GM12878 (cell line): ENCODE measurements around the gene LHFPL2. TPM values are rescaled to one million over a fixed set of nuclear protein-coding genes. Genes with fewer than 3 reads are reported as not detected.

Experiments used
- ATAC-seq: fragments of 200-7000 bp; cut with Tn5 transposase; 3 replicates; pipeline ENCODE4 v1.9.1; 2020; ENCODE audit warnings: mild to moderate bottlenecking, moderate library complexity
- BruUV-seq: library from RNA; stranded (reverse); fragments of 400-500 nt; replicated peaks from 2 replicates; lab custom pipeline; 2021; lab: Mats Ljungman, UMichigan
- CTCF ChIA-PET: fragments of 300-600 bp; sonication (Branson Sonifier 250); formaldehyde crosslinking; extraction: SDS; loops from one replicate; lab custom pipeline; 2021; ENCODE audit warnings: inconsistent platforms; lab: Yijun Ruan, JAX
- POLR2A ChIA-PET: fragments of 350-600 bp; formaldehyde crosslinking; extraction: SDS; loops from one replicate; lab custom pipeline; 2021; ENCODE audit warnings: inconsistent platforms; lab: Charles Lee
- RAD21 ChIA-PET: fragments of 300-600 bp; sonication (Branson Sonifier 250); formaldehyde crosslinking; loops from one replicate; lab custom pipeline; 2023; ENCODE audit warnings: antibody characterized with exemption; ENCODE audit not compliant: unreplicated experiment; lab: Charles Lee
- SMC1A ChIA-PET: fragments of 300-600 bp; sonication (Branson Sonifier 250); formaldehyde crosslinking; loops from one replicate; lab custom pipeline; 2023; ENCODE audit not compliant: unreplicated experiment, uncharacterized antibody; lab: Charles Lee
- DNase-seq: peaks from one replicate; pipeline ENCODE4 v3.0.0-alpha.2; 2011; ENCODE audit warnings: low read depth, low spot score
- FAIRE-seq: peaks from 3 replicates; lab custom pipeline; 2011; peaks lifted over from hg19 to GRCh38; lab: Jason Lieb, UNC
- H2AFZ ChIP-seq: 2 replicates; pipeline ENCODE4 v1.6.0; 2011; ENCODE audit warnings: low read depth, low read length, control low read depth; ENCODE audit not compliant: control insufficient read depth
- H3K27ac ChIP-seq: 2 replicates; pipeline ENCODE4 v1.5.1; 2011; ENCODE audit warnings: control low read depth; ENCODE audit not compliant: control insufficient read depth, insufficient read depth
- H3K27me3 ChIP-seq, 2 experiments: replicated peaks in 1 of 2; 2 replicates each; pipeline versions ENCODE4 v1.6.0 to v1.6.1; 2011; ENCODE audit warnings: low read length in 1 of 2; ENCODE audit not compliant: control insufficient read depth in 2 of 2, insufficient read depth in 2 of 2
- H3K36me3 ChIP-seq, 2 experiments: 2 replicates each; pipeline ENCODE4 v1.5.1; 2011; ENCODE audit warnings: low read length in 1 of 2; ENCODE audit not compliant: control insufficient read depth in 2 of 2, insufficient read depth in 2 of 2
- H3K4me1 ChIP-seq: 2 replicates; pipeline ENCODE4 v1.6.1; 2011; ENCODE audit warnings: mild to moderate bottlenecking, low read length, moderate library complexity, mixed read lengths; ENCODE audit not compliant: control insufficient read depth, insufficient read depth
- H3K4me2 ChIP-seq: 2 replicates; pipeline ENCODE4 v1.6.0; 2011; ENCODE audit warnings: control low read depth; ENCODE audit not compliant: control insufficient read depth, insufficient read depth
- H3K4me3 ChIP-seq: fragments of 200-600 bp; sonication (generic); 2 replicates; pipeline ENCODE4 v1.5.1; 2016
- H3K79me2 ChIP-seq: 2 replicates; pipeline ENCODE4 v1.6.0; 2011; ENCODE audit warnings: low read length; ENCODE audit not compliant: control insufficient read depth, insufficient read depth
- H3K9ac ChIP-seq: 2 replicates; pipeline ENCODE4 v1.8.0; 2011; ENCODE audit warnings: low read length, control low read depth, mixed read lengths; ENCODE audit not compliant: control insufficient read depth, insufficient read depth
- H3K9me3 ChIP-seq: replicated peaks from 3 replicates; pipeline ENCODE4 v1.5.1; 2011; ENCODE audit warnings: mild to moderate bottlenecking, low read length; ENCODE audit not compliant: control insufficient read depth, insufficient read depth
- H4K20me1 ChIP-seq: 2 replicates; pipeline ENCODE4 v1.6.0; 2011; ENCODE audit not compliant: control insufficient read depth, insufficient read depth
- ATF7 ChIP-seq: fragments of 450-650 bp; IDR thresholded peaks from 2 replicates; pipeline ENCODE4 v1.6.1; 2016; ENCODE audit warnings: low read depth, mild to moderate bottlenecking
- CHD4 ChIP-seq: fragments of 200-600 bp; sonication (generic); IDR thresholded peaks from 2 replicates; pipeline ENCODE4 v1.6.1; 2016; ENCODE audit warnings: mild to moderate bottlenecking
- CREM ChIP-seq: IDR thresholded peaks from 2 replicates; pipeline ENCODE4 v1.6.1; 2014; ENCODE audit warnings: antibody characterized with exemption, low read depth
- EGR1 ChIP-seq, 2 experiments: IDR thresholded peaks; 1 replicate in 1 of 2; 2 replicates in 1 of 2; pipeline ENCODE4 v1.6.1; 2011 to 2012; ENCODE audit warnings: low read depth in 2 of 2, low read length in 2 of 2, borderline replicate concordance in 1 of 2, mild to moderate bottlenecking in 1 of 2, moderate library complexity in 1 of 2
- EP300 ChIP-seq, 2 experiments: fragments of 150-350 bp in 1 of 2; IDR thresholded peaks; 2 replicates each; pipeline ENCODE4 v1.6.1; 2011 to 2012; ENCODE audit warnings: low read depth in 2 of 2, low read length in 2 of 2, borderline replicate concordance in 1 of 2, improper control_type of control experiment in 1 of 2, inconsistent platforms in 1 of 2; ENCODE audit not compliant: control insufficient read depth in 1 of 2
- HDAC6 ChIP-seq: fragments of 200-600 bp; sonication (generic); IDR thresholded peaks from one replicate; pipeline ENCODE4 v1.8.0; 2017; ENCODE audit warnings: antibody characterized with exemption; ENCODE audit not compliant: unreplicated experiment
- HDGF ChIP-seq: fragments of 450-650 bp; IDR thresholded peaks from 2 replicates; pipeline ENCODE4 v1.6.1; 2016; ENCODE audit warnings: antibody characterized with exemption
- JUND ChIP-seq: IDR thresholded peaks from 2 replicates; pipeline ENCODE4 v1.6.1; 2012; ENCODE audit warnings: low read depth, mild to moderate bottlenecking, low read length, improper control_type of control experiment, moderate library complexity
- MEF2A ChIP-seq: IDR thresholded peaks from 2 replicates; pipeline ENCODE4 v1.6.1; 2011; ENCODE audit warnings: low read depth, mild to moderate bottlenecking, low read length, moderate library complexity; ENCODE audit not compliant: insufficient read depth
- NFYB ChIP-seq: IDR thresholded peaks from 2 replicates; pipeline ENCODE4 v1.6.1; 2011; ENCODE audit warnings: low read depth, mild to moderate bottlenecking, low read length, improper control_type of control experiment, moderate library complexity; ENCODE audit not compliant: insufficient read depth
- POLR2AphosphoS2 ChIP-seq: IDR thresholded peaks from 2 replicates; pipeline ENCODE4 v1.6.1; 2011; ENCODE audit warnings: low read depth, mild to moderate bottlenecking, low read length, improper control_type of control experiment, moderate library complexity
- RBBP5 ChIP-seq: fragments of 200-600 bp; sonication (generic); conservative IDR thresholded peaks from 2 replicates; pipeline ENCODE4 v1.6.1; 2016
- RELA ChIP-seq: fragments of 450-650 bp; IDR thresholded peaks from 2 replicates; pipeline ENCODE4 v1.8.0; 2014; ENCODE audit warnings: borderline replicate concordance; ENCODE audit not compliant: partially characterized antibody
- SIN3A ChIP-seq: IDR thresholded peaks from 2 replicates; pipeline ENCODE4 v1.6.1; 2012; ENCODE audit warnings: low read depth, low read length, improper control_type of control experiment
- SREBF1 ChIP-seq: IDR thresholded peaks from 2 replicates; pipeline ENCODE4 v1.6.1; 2012; ENCODE audit warnings: mild to moderate bottlenecking, low read length
- SRF ChIP-seq, 2 experiments: IDR thresholded peaks; 2 replicates each; pipeline ENCODE4 v1.6.1; 2011; ENCODE audit warnings: low read depth in 2 of 2, low read length in 2 of 2, mild to moderate bottlenecking in 1 of 2, moderate library complexity in 1 of 2
- SUPT20H ChIP-seq: IDR thresholded peaks from 2 replicates; pipeline ENCODE4 v1.6.1; 2011; ENCODE audit warnings: low read depth, mild to moderate bottlenecking, low read length, moderate library complexity, borderline replicate concordance; ENCODE audit not compliant: control insufficient read depth
- WRNIP1 ChIP-seq: IDR thresholded peaks from 2 replicates; pipeline ENCODE4 v1.6.1; 2011; ENCODE audit warnings: low read depth, low read length, improper control_type of control experiment, borderline replicate concordance
- ZBTB11 ChIP-seq: fragments of 450-650 bp; formaldehyde crosslinking; IDR thresholded peaks from 2 replicates; pipeline ENCODE4 v1.5.0; 2022; ENCODE audit warnings: mild to moderate bottlenecking, missing genetic modification characterization
- ZSCAN29 ChIP-seq: fragments of 450-650 bp; IDR thresholded peaks from 2 replicates; pipeline ENCODE4 v1.6.1; 2017; ENCODE audit warnings: mild to moderate bottlenecking, moderate library complexity
- WGBS: methylation state at CpG from one replicate; pipeline ENCODE4 v1.1.6; 2016; ENCODE audit warnings: low lambda C conversion rate; ENCODE audit not compliant: insufficient replicate concordance, insufficient coverage; ENCODE audit errors: missing lambda C conversion rate; 5-methylcytosine and 5-hydroxymethylcytosine counted together
- in situ Hi-C: fragments of 300-500 bp; cut with MboI; formaldehyde crosslinking; loops from 9 replicates; pipeline ENCODE4 v1.14.3; 2018; ENCODE audit warnings: mixed read lengths
- intact Hi-C: fragments of 100-400 bp; cut with micrococcal nuclease; formaldehyde crosslinking; loops from one replicate; pipeline ENCODE4 v1.14.2; 2022; ENCODE audit not compliant: unreplicated experiment
- polyA plus RNA-seq, 11 experiments: library from polyadenylated mRNA; depleted of rRNA in 4 of 11; unstranded in 6 of 11; stranded (reverse) in 5 of 11; fragments of >200 nt; fragmentation: Nextera tagmentation in 4 of 11; fragmentation: Illumina TruSeq in 1 of 11; extraction: Ambion mirVana in 4 of 11; extraction: Trizol in 1 of 11; gene quantifications; 1 replicate in 1 of 11; 2 replicates in 10 of 11; pipeline versions ENCODE4 v1.2.1 to v1.2.3, GENCODE V29; 2011 to 2016; ENCODE audit warnings: inconsistent platforms in 2 of 11, missing spikeins in 2 of 11, low read depth in 1 of 11
- total RNA-seq, 4 experiments: library from RNA; depleted of rRNA in 3 of 4; stranded (reverse); fragments of >200 nt in 3 of 4; fragmentation: Illumina TruSeq in 1 of 4; extraction: Trizol in 1 of 4; gene quantifications; 2 replicates each; pipeline versions ENCODE4 v1.2.1 to v1.2.3, GENCODE V29; 2013 to 2021

LHFPL2 gene
- total and polyA plus RNA-seq, 10 of the 15 experiments (the other 5 are each of a cell fraction or from before 2014, with no cell fraction given): 4.1 to 21.8 (median 12.5) TPM

GRCh38 chr5:78644741-78645300 lies 3.8 kb downstream of the LHFPL2 start (continued):
- TF ChIP-seq RBBP5: no peak
- TF ChIP-seq CHD4: no peak
- TF ChIP-seq ZBTB11 (CRISPR knock-in tag): no peak
- no peak for TF ChIP-seq MEF2A
- no peak for TF ChIP-seq SIN3A
- no peak for TF ChIP-seq ZSCAN29

- FAIRE-seq: no peak
These were observed 4.4 kb downstream of the LHFPL2 start for GRCh38 chr5:78644129-78644528.

More at GRCh38 chr5:78644129-78644528, 4.4 kb downstream of the LHFPL2 start:
- H3K27me3 ChIP-seq: no peaks in the 10 kb centered on the region
- CTCF ChIA-PET: interaction anchor here (1.0 to 1.4 kb wide), 2 partner anchors 21 to 340 kb away, joined by 3 to 5 read pairs; no protein-coding TSS in a partner anchor
- H3K4me1 ChIP-seq: peaks cover 17% of the 10 kb centered on the region
- RAD21 ChIA-PET: interaction anchor here (1.0 to 1.9 kb wide), 5 partner anchors 51 to 116 kb away, joined by 3 to 4 read pairs (median 4); no protein-coding TSS in a partner anchor
- intact Hi-C loops (loop anchor here (5.0 to 10.0 kb wide), 4 partner anchors 72 to 331 kb away; no protein-coding TSS in a partner anchor), in situ Hi-C loops (no loop called here)
- no peaks in the 10 kb centered on the region for H3K36me3 ChIP-seq
- no peak overlapping the region for H3K9ac ChIP-seq
- H4K20me1 ChIP-seq: no peaks in the 10 kb centered on the region
- no peak overlapping the region for H3K4me2 ChIP-seq
- no peak for DNase-seq
- H3K9me3 ChIP-seq: no peaks in the 10 kb centered on the region
- no peak for ATAC-seq
- TF ChIP-seq ATF7: no peak
- no peak for TF ChIP-seq EP300 (IDR thresholded peaks at IDR 0.05; ENCODE audit: borderline replicate concordance in 1 of 2, control insufficient read depth in 1 of 2, low read depth in 2 of 2, low read length in 2 of 2)
- TF ChIP-seq MEF2A: no peak
- no peak for TF ChIP-seq POLR2AphosphoS2
- no peak for TF ChIP-seq SREBF1
- TF ChIP-seq EGR1 (IDR thresholded peaks at IDR 0.05; ENCODE audit: borderline replicate concordance in 1 of 2, low read depth in 2 of 2, low read length in 2 of 2): no peak
- no peak for TF ChIP-seq NFYB
- TF ChIP-seq SRF (IDR thresholded peaks at IDR 0.05; ENCODE audit: low read depth in 2 of 2, low read length in 2 of 2): no peak
- no peak for TF ChIP-seq WRNIP1
- TF ChIP-seq RELA: no peak
- no peak for TF ChIP-seq RBBP5
- TF ChIP-seq HDGF: no peak
- TF ChIP-seq CREM: no peak
- no peak for TF ChIP-seq JUND
- TF ChIP-seq HDAC6: no peak
- no peak for TF ChIP-seq SUPT20H
- SMC1A ChIA-PET: interaction anchor here (0.7 to 7.8 kb wide), 8 partner anchors 18 to 323 kb away, joined by 3 to 50 read pairs (median 6); no protein-coding TSS in a partner anchor
- BruUV-seq: no TSS peak
- H3K4me3 ChIP-seq: no peak overlapping the region
- WGBS: 94% methylated on average over 3 of the region's 3 CpGs
- H3K79me2 ChIP-seq: peaks cover 41% of the 10 kb centered on the region
- no peak overlapping the region for H3K27ac ChIP-seq
- H2AFZ ChIP-seq: no peak overlapping the region
- POLR2A ChIA-PET: interaction anchor here (0.6 to 0.9 kb wide), 2 partner anchors 53 to 70 kb away, joined by 3 to 4 read pairs; no protein-coding TSS in a partner anchor
